Nephron (organoid): ENCODE data around the gene RRM1.
A peak's percentile ranks its signal among the peaks of the same experiment; 100 is the strongest.

Experiments used
- H3K27ac Mint-ChIP-seq, 3 experiments: 2 replicates each; pipeline ENCODE4 v1.8.0; 2020; ENCODE audit warnings: mixed read lengths in 3 of 3, mild to moderate bottlenecking in 2 of 3, moderate library complexity in 1 of 3
- H3K27me3 Mint-ChIP-seq: 2 replicates; pipeline ENCODE4 v1.8.0; 2021; ENCODE audit warnings: low read depth, mild to moderate bottlenecking, moderate library complexity, mixed read lengths
- H3K36me3 Mint-ChIP-seq: 2 replicates; pipeline ENCODE4 v1.8.0; 2020; ENCODE audit warnings: low read depth, mixed read lengths
- H3K4me1 Mint-ChIP-seq: 2 replicates; pipeline ENCODE4 v1.8.0; 2020; ENCODE audit warnings: mixed read lengths
- H3K4me3 Mint-ChIP-seq, 3 experiments: 2 replicates each; pipeline ENCODE4 v1.8.0; 2020; ENCODE audit warnings: mild to moderate bottlenecking in 3 of 3, mixed read lengths in 3 of 3, moderate library complexity in 2 of 3
- H3K9me3 Mint-ChIP-seq: 2 replicates; pipeline ENCODE4 v1.8.0; 2020; ENCODE audit warnings: mixed read lengths
- CTCF ChIP-seq, 3 experiments: fragments of 200-600 bp; sonication (generic); IDR thresholded peaks; one replicate each; pipeline ENCODE4 v1.5.0; 2021; ENCODE audit warnings: antibody characterized with exemption in 3 of 3; ENCODE audit not compliant: unreplicated experiment in 3 of 3

RRM1 gene

DNA sequence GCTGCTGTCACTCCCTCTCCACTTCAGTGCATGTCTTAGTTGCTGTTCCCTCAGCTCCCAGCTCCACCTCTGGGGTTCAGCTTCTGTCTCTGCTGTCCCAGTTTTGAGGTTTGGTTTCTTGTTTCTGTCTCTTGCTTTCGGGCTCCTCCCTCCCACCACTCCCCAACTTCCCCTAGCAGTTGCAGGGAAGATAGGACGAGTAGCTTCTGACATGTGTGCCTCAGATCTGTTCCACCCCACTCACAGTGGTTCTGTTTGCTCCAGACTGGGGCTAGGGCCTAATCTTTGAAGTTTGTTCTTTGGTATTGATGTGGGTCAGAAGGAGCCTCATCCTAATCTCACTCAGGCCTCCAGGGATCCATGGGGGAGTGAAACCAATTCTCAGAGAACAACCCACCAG, 2.6 kb upstream of the RRM1 start:
- Mint-ChIP-seq H3K4me3 (peak overlapping the region in 2 of 3 experiments; percentile 19 to 34), H3K9me3 (no peaks in the 10 kb centered on the region), H3K27ac (no peak overlapping the region), H3K27me3 (no peaks in the 10 kb centered on the region), H3K36me3 (peaks cover 7% of the 10 kb centered on the region), H3K4me1 (peaks cover 20% of the 10 kb centered on the region)
- TF ChIP-seq CTCF (IDR thresholded peaks at IDR 0.05; ENCODE audit: unreplicated experiment in 3 of 3), result no peak

DNA sequence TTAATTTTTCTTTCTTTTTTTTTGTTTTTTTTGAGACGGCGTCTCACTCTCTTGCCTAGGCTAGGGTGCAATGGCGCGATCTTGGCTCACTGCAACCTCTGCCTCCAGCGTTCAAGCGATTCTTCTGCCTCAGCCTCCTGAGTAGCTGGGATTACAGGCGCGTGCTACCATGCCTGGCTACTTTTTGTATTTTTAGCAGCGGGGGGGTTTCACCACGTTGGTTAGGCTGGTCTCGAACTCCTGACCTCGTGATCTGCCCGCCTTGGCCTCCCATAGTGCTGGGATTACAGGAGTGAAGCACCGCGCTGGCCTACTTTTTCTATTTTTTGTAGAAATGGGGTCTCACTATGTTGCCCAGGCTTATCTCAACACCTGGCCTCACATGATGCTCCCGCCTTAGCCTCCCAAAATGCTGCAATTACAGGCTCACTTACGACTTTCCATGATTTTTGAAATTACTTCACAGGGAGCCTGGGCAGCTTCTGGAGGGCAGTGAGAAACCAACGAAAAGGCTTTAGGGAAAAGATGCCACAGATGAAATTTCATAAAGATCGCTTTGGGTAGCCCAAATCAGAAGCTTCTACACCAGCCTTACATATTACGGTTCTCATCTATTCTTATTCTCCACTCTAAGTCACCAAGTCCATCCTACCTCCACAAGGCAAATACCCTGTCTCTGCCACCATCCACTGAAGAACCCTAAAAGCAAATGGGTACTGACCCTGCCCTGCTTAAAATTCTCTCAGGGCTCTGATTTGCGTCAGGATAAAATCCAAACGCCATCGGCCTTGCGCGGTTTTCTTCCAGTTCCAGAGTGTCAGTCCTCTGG, 866 bp upstream of the RRM1 start:
- no peak for TF ChIP-seq CTCF (IDR thresholded peaks at IDR 0.05; ENCODE audit: unreplicated experiment in 3 of 3)
- H3K27ac Mint-ChIP-seq, result peak overlapping the region; percentile 94 to 96 (median 95)
- H3K27me3 Mint-ChIP-seq, result no peaks in the 10 kb centered on the region
- H3K4me3 Mint-ChIP-seq, result peak overlapping the region; percentile 97
- H3K36me3 Mint-ChIP-seq, result no peaks in the 10 kb centered on the region
- peaks cover 25% of the 10 kb centered on the region for H3K4me1 Mint-ChIP-seq
- no peaks in the 10 kb centered on the region for H3K9me3 Mint-ChIP-seq

- no peak for TF ChIP-seq CTCF (IDR thresholded peaks at IDR 0.05; ENCODE audit: unreplicated experiment in 3 of 3)
- H3K4me3 Mint-ChIP-seq, result peak overlapping the region; percentile 97
- peak overlapping the region; percentile 94 to 96 (median 95) for H3K27ac Mint-ChIP-seq
- H3K27me3 Mint-ChIP-seq, result no peaks in the 10 kb centered on the region
- H3K9me3 Mint-ChIP-seq, result no peaks in the 10 kb centered on the region
- H3K36me3 Mint-ChIP-seq, result peaks cover 6% of the 10 kb centered on the region
- H3K4me1 Mint-ChIP-seq, result peaks cover 37% of the 10 kb centered on the region
These were observed 1.1 kb downstream of the RRM1 start for GRCh38 chr11:4095509-4096230.

- Mint-ChIP-seq H3K9me3 (no peaks in the 10 kb centered on the region), H3K4me3 (no peak overlapping the region), H3K27ac (no peak overlapping the region), H3K27me3 (no peaks in the 10 kb centered on the region), H3K36me3 (peaks cover 21% of the 10 kb centered on the region), H3K4me1 (peaks cover 37% of the 10 kb centered on the region)
- TF ChIP-seq CTCF (IDR thresholded peaks at IDR 0.05; ENCODE audit: unreplicated experiment in 3 of 3), result no peak
These were observed 3.5 kb downstream of the RRM1 start for GRCh38 chr11:4098026-4098621.

GRCh38 chr11:4102711-4103110, 8.1 kb downstream of the RRM1 start:
- Mint-ChIP-seq H3K27me3 (no peaks in the 10 kb centered on the region), H3K4me1 (peaks cover 22% of the 10 kb centered on the region), H3K9me3 (no peaks in the 10 kb centered on the region), H3K36me3 (peaks cover 48% of the 10 kb centered on the region), H3K4me3 (no peak overlapping the region), H3K27ac (no peak overlapping the region)
- no peak for TF ChIP-seq CTCF (IDR thresholded peaks at IDR 0.05; ENCODE audit: unreplicated experiment in 3 of 3)
